Choroid plexus epithelial cell (primary cell): ENCODE data around the gene P3H1.

Source experiments
- DNase-seq: peaks from one replicate; pipeline ENCODE4 v3.0.0-alpha.2; 2010; ENCODE audit warnings: low read depth
- H3K4me3 ChIP-seq: 2 replicates; pipeline ENCODE4 v1.5.1; 2011; ENCODE audit warnings: low read depth, mild to moderate bottlenecking, control low read depth, low read length, moderate library complexity
- CTCF ChIP-seq: conservative IDR thresholded peaks from 2 replicates; pipeline ENCODE4 v1.5.1; 2011; ENCODE audit warnings: low read depth, mild to moderate bottlenecking, control low read depth, inconsistent platforms, low read length, moderate library complexity

The P3H1 gene

DNA sequence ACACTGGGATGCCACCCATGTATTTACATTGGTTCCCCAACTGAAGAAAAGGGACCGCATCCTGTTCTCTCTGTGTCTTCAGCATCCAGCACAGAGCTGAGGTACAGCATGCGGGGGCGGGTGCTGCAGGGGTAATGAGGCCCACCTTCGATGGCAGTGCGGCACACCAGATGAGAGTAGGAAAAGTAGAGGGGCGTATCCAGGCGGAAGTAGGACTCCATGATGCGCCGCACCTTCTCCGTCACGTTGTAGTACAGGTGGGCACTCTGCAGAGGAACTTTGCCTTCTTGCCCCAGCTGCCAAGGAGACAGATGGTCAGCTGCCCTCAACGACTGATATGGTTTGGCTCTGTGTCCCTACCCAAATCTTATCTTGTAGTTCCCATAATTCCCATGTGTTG, 16.8 kb downstream of the P3H1 start:
- TF ChIP-seq CTCF: no peak
- H3K4me3 ChIP-seq: no peak overlapping the region
- no peak for DNase-seq

GRCh38 chr1:42748461-42749410, 18.1 kb downstream of the P3H1 start:
- DNase-seq: no peak
- no peak for TF ChIP-seq CTCF
- no peak overlapping the region for H3K4me3 ChIP-seq

- DNase-seq: no peak
- no peak for TF ChIP-seq CTCF
- no peak overlapping the region for H3K4me3 ChIP-seq
These were observed 18.8 kb downstream of the P3H1 start for GRCh38 chr1:42748021-42748420.

GRCh38 chr1:42747125-42747524, 19.7 kb downstream of the P3H1 start:
- H3K4me3 ChIP-seq: no peak overlapping the region
- DNase-seq: peak; percentile 33
- TF ChIP-seq CTCF: peak; percentile 76

GRCh38 chr1:42746436-42747105, 20.3 kb downstream of the P3H1 start:
- H3K4me3 ChIP-seq: no peak overlapping the region
- DNase-seq: no peak
- TF ChIP-seq CTCF: no peak

DNA sequence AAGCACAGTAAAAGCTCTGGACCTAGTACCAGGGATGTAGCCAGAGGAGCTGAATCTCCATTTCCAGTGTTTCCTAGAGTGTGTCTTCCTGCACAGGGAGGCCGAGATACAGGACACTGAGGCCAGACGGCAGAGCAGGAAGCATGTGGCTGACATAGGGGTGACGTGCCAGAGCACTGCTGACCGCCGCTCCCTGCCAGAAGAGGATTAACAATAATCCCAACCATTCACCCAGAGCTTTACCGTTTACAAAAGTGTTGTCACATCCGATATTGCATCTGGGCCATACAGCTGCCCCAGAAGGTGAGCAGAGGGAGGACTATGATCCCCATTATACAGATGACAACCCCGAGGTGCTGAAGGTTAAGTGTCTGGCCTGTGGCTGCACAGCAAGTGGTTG, 21.0 kb downstream of the P3H1 start:
- no peak for TF ChIP-seq CTCF
- DNase-seq: no peak
- no peak overlapping the region for H3K4me3 ChIP-seq
